ENCODE measurements around the gene TMC2. TPM values are rescaled to one million over a fixed set of nuclear protein-coding genes. Genes with fewer than 3 reads are reported as not detected.

The TMC2 gene
- total RNA-seq, 1 donor from 2014 or later, result not detected

GRCh38 chr20:2612073-2612472 lies 75.7 kb downstream of the TMC2 start:
- H3K4me3 Mint-ChIP-seq (ENCODE audit: unreplicated experiment), result no peak overlapping the region
- no peaks in the 10 kb centered on the region for H3K9me3 Mint-ChIP-seq (ENCODE audit: unreplicated experiment)
- no peaks in the 10 kb centered on the region for H3K4me1 Mint-ChIP-seq (ENCODE audit: unreplicated experiment)
- TF ChIP-seq CTCF (IDR thresholded peaks at IDR 0.05; ENCODE audit: unreplicated experiment), result no peak
- no peaks in the 10 kb centered on the region for H3K36me3 Mint-ChIP-seq (ENCODE audit: low read depth, unreplicated experiment)
- H3K27me3 Mint-ChIP-seq (ENCODE audit: unreplicated experiment), result peaks cover 2% of the 10 kb centered on the region
- DNase-seq (ENCODE audit: low spot score), result no peak
- H3K27ac Mint-ChIP-seq (ENCODE audit: unreplicated experiment), result no peak overlapping the region

- Mint-ChIP-seq H3K36me3 (ENCODE audit: low read depth, unreplicated experiment) (no peaks in the 10 kb centered on the region), H3K9me3 (ENCODE audit: unreplicated experiment) (no peaks in the 10 kb centered on the region), H3K4me1 (ENCODE audit: unreplicated experiment) (no peaks in the 10 kb centered on the region), H3K27me3 (ENCODE audit: unreplicated experiment) (peaks cover 2% of the 10 kb centered on the region), H3K4me3 (ENCODE audit: unreplicated experiment) (no peak overlapping the region), H3K27ac (ENCODE audit: unreplicated experiment) (no peak overlapping the region)
- no peak for DNase-seq (ENCODE audit: low spot score)
- no peak for TF ChIP-seq CTCF (IDR thresholded peaks at IDR 0.05; ENCODE audit: unreplicated experiment)
These were observed 80.3 kb downstream of the TMC2 start for GRCh38 chr20:2616634-2617033.

DNA sequence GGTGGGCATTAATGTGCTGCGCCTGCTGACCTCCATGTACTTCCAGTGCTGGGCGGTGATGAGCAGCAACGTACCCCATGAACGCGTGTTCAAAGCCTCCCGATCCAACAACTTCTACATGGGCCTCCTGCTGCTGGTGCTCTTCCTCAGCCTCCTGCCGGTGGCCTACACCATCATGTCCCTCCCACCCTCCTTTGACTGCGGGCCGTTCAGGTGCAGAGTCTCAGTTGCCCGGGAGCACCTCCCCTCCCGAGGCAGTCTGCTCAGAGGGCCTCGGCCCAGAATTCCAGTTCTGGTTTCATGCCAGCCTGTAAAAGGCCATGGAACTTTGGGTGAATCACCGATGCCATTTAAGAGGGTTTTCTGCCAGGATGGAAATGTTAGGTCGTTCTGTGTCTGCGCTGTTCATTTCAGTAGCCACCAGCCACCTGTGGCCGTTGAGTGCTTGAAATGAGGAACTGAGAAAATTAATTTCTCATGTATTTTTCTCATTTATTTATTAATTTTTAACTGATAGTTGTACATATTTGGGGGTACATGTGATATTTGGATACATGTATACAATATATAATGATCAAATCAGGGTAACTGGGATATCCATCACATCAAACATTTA lies 80.8 kb downstream of the TMC2 start:
- no peak for TF ChIP-seq CTCF (IDR thresholded peaks at IDR 0.05; ENCODE audit: unreplicated experiment)
- DNase-seq (ENCODE audit: low spot score), result no peak
- no peak overlapping the region for H3K27ac Mint-ChIP-seq (ENCODE audit: unreplicated experiment)
- no peaks in the 10 kb centered on the region for H3K9me3 Mint-ChIP-seq (ENCODE audit: unreplicated experiment)
- no peaks in the 10 kb centered on the region for H3K4me1 Mint-ChIP-seq (ENCODE audit: unreplicated experiment)
- no peaks in the 10 kb centered on the region for H3K36me3 Mint-ChIP-seq (ENCODE audit: low read depth, unreplicated experiment)
- H3K27me3 Mint-ChIP-seq (ENCODE audit: unreplicated experiment), result peaks cover 2% of the 10 kb centered on the region
- no peak overlapping the region for H3K4me3 Mint-ChIP-seq (ENCODE audit: unreplicated experiment)

DNA sequence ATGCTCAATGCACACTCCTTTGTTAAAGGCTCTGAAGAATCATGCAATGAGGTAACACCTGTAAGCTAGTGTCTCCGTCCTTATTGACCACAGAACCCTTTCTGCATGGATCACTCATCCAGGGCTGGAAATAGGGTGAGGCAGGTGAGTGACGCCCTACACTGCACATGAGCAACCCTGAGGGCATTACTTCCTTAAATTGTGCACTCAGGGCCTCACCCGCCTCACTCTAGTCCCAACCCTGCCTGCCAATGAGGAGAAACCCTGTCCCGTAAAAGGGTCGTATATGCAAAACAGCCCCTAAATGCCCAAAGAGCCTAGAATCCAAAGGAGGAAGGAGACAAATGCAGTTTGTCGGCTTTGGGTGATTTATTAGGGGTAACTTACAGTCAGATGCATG lies 82.4 kb downstream of the TMC2 start:
- no peak for TF ChIP-seq CTCF (IDR thresholded peaks at IDR 0.05; ENCODE audit: unreplicated experiment)
- DNase-seq (ENCODE audit: low spot score), result no peak
- Mint-ChIP-seq H3K36me3 (ENCODE audit: low read depth, unreplicated experiment) (no peaks in the 10 kb centered on the region), H3K9me3 (ENCODE audit: unreplicated experiment) (no peaks in the 10 kb centered on the region), H3K4me1 (ENCODE audit: unreplicated experiment) (no peaks in the 10 kb centered on the region), H3K27ac (ENCODE audit: unreplicated experiment) (no peak overlapping the region), H3K4me3 (ENCODE audit: unreplicated experiment) (no peak overlapping the region), H3K27me3 (ENCODE audit: unreplicated experiment) (peaks cover 2% of the 10 kb centered on the region)

GRCh38 chr20:2619337-2619736 lies 83.0 kb downstream of the TMC2 start:
- Mint-ChIP-seq H3K4me1 (ENCODE audit: unreplicated experiment) (no peaks in the 10 kb centered on the region), H3K9me3 (ENCODE audit: unreplicated experiment) (no peaks in the 10 kb centered on the region), H3K4me3 (ENCODE audit: unreplicated experiment) (no peak overlapping the region), H3K27ac (ENCODE audit: unreplicated experiment) (no peak overlapping the region), H3K36me3 (ENCODE audit: low read depth, unreplicated experiment) (no peaks in the 10 kb centered on the region), H3K27me3 (ENCODE audit: unreplicated experiment) (peaks cover 2% of the 10 kb centered on the region)
- DNase-seq (ENCODE audit: low spot score), result no peak
- no peak for TF ChIP-seq CTCF (IDR thresholded peaks at IDR 0.05; ENCODE audit: unreplicated experiment)

Measured in endothelial cell (in vitro differentiated cells).